K562 treated with DMSO at 1 percent for 4 hours (cell line): Measurements from ENCODE around the gene NUP42. TPM values are rescaled to one million over a fixed set of nuclear protein-coding genes. Genes with fewer than 3 reads are reported as not detected.

Source experiments
- total RNA-seq: library from RNA; unstranded; fragments of 300-600 nt; gene quantifications from 2 replicates; pipeline ENCODE4 v1.2.3, GENCODE V29; 2022; ENCODE audit not compliant: insufficient read depth

The NUP42 gene, protein sequence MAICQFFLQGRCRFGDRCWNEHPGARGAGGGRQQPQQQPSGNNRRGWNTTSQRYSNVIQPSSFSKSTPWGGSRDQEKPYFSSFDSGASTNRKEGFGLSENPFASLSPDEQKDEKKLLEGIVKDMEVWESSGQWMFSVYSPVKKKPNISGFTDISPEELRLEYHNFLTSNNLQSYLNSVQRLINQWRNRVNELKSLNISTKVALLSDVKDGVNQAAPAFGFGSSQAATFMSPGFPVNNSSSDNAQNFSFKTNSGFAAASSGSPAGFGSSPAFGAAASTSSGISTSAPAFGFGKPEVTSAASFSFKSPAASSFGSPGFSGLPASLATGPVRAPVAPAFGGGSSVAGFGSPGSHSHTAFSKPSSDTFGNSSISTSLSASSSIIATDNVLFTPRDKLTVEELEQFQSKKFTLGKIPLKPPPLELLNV
- total RNA-seq, result 44.2 and 48.9 TPM in 2 replicates

DNA sequence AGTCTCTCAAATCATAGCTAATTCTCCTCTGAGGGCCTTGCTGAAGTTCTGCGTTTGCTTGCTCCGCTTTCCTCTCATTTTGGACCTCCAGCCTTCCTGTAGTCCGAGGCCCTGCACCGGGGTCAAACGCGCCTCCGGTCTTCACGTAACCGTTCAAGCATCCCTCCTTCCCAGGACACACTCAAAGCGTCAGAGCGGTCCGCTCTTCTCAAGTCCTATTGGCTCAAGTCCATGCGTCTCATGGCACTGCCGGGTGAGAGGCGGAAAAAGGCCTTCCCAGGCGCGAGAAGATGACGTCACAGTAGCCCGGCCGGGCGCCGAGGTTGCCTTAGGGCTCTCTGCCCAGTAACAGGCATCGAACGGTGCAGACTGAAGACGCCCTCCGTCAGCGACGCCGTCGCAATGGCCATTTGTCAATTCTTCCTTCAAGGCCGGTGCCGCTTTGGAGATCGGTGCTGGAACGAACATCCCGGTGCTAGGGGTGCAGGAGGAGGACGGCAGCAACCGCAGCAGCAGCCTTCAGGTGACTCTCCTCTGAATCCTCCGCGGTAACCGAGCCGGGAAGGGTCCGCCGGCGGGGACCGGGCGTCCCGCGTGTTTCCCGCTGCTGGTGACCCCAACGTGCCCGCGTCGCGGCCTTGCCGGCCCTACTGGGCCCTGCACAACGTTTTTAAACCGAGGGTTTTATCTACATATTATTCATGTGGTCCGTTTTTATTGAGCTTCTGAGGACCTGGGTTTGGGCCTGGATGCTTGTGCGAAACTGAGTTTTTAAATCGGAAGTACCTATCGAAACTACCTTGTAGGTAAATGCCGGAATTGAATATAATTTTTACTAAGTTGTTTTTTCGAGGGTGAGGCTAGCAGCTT, at the start of gene NUP42:
Gene NUP42, plus strand, starts transcription at position 365 of the 870 bp plus-strand sequence. Its CDS starts 38 bp downstream, at position 403.

DNA sequence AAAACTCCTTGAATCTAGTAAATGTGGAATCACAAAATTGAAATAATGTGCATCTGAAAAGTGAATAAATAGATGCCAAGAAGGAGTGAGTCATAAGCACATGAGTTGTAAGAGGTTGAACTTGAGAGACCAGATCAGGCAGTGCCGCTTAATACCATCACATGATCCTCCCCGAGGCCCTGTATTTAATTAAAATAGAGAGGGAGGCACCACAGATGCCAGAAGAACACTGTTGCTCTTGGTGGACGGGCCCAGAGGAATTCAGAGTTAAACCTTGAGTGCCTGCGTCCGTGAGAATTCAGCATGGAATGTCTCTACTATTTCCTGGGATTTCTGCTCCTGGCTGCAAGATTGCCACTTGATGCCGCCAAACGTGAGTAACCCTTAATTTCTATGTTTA, 64.7 kb downstream of the NUP42 start, which contains the start of gene GPNMB:
Gene GPNMB, plus strand, starts transcription at position 221 of the 400 bp plus-strand sequence. Its CDS starts 83 bp downstream, at position 304.

Other genes starting within 250 kb of the NUP42 start
- 13.4 and 14.3 TPM in 2 replicates for gene HYCC1, start 167.9 kb upstream of the NUP42 start, total RNA-seq
- 23.3 and 25.5 TPM in 2 replicates for gene KLHL7, start 76.3 kb upstream of the NUP42 start, total RNA-seq
- 0.80 and 2.7 TPM in 2 replicates for gene GPNMB, start 64.7 kb downstream of the NUP42 start, total RNA-seq
- gene MALSU1, start 117.3 kb downstream of the NUP42 start, total RNA-seq, result 81.9 and 84.7 TPM in 2 replicates